Suppressor macrophage treated with lipopolysaccharide for 4 hours (primary cell): ENCODE data around the gene LRRC51.

Source experiments
- DNase-seq: peaks from one replicate; pipeline ENCODE4 v3.0.0-alpha.2; 2020

Gene LRRC51, protein sequence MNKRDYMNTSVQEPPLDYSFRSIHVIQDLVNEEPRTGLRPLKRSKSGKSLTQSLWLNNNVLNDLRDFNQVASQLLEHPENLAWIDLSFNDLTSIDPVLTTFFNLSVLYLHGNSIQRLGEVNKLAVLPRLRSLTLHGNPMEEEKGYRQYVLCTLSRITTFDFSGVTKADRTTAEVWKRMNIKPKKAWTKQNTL

DNA sequence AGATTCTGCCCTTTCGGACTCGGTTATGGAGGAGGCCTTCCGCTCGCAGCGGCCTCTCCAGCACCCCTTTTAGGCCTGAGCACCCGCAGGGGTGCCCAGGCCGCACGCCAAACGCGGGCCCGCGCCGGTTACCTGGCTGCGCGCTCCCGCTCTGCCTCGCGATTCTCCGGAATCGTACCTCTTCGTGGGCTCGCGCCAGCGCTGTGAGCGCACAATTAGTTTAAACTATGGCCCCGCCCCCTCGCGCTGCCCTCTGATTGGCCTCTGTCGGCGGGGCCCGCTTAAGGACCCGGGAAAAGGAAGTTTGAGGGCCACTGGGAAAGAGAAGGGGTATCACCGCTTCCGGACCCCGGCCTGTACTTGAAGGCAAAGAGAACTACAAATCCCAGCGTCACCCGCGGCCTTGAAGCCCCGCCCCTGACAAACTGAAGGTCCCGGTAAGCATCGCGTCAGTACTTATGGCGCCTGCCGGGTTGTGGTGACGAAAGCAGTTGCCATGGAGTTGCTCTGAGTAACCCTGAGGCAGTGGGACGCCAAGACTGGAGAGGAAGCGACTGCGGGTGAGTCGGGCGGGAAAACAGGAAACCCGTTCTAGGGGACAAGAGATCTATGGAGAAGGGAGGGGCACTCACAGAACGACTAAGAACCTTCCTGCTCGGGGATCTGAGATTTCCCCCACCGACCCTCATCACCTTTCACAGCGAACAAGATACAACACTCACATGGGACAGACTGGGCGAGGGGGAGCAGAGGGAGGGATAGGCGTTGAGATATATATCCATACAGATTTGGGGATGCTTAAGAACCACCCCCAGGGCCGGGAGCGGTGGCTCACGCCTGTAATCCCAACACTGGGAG is at the start of gene LRRC51, which contains the start of gene NUMA1:
Gene LRRC51 (plus strand): TSS at position 525 of the 858 bp plus-strand sequence. CDS start 8,234 bp downstream, outside the sequence.
Gene NUMA1 (minus strand): TSS at position 217 of the 858 bp plus-strand sequence. CDS start 44,599 bp downstream, outside the sequence.
- peak; percentile 100 for DNase-seq

DNA sequence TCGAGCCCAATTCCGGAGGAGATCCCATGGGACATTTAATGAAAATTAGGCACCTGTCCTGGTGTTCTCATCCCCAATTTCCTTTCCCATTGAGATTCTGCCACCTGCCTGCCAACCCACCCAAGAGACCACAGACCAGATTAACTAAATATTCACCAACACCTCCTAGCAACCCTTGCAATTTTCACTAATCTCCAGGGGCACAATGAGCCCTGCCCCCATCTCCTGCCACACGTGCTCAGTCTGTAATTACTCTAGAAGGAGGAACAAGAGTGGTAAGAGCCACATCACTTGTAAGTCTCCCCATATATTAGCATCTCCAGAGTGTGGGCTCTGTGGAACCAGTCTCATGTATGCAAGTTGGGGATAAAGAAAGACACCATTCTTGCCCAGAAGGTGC is 44.0 kb upstream of the LRRC51 start:
- DNase-seq = no peak

DNA sequence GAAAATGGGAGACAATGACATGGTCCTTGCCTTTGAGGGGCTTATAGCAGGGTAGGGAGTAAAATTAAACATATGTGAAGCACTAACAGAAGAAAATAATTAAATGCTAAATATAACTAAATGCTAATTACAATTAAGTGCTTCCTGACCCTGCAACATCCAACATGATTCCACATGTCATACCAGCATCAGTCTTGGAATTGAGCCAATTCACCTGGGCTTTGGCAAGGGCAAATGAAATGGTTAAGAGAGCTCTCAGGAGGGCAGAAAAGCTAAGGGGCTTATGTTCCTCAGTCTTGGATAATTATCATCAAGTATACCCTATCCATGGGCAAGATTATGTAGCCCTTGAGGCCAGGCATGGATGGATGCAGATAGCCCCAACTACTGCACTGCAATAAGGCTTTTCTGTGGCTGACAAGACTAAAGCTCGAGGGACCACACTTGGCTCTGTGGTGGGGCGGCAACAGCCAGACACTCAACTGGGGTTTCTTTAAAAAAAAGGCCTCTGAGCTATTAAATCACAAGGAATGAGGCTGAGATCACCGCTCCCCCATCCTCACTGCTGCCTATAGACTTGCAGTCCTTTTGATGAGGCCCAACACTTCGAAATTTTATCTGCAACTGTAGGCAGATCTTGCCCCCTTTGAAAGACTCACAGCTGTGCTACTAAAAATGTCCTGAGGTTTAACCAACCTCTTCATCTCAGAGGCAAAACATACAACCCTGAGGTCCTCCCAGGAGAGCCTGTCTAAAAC is 42.9 kb upstream of the LRRC51 start:
- no peak for DNase-seq

DNA sequence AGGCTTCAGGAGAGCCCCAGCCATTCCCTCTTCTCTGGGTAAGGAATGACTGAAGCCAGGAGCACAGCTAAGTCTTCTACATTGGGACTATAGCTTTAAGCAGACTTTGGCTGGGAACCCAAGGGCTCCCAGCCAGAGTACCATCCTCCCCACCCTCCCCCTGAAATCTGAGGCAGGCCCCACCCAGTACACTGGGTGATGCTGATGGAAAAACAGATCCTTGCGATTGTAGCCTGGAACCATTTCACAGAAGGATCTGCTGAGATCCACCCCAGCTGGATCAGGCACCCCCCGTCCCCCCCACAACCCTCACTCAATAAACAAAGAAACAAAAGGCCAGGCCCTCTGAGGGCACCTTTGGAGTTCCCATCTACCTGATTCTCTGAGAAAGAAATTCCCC is 42.2 kb upstream of the LRRC51 start:
- no peak for DNase-seq

DNA sequence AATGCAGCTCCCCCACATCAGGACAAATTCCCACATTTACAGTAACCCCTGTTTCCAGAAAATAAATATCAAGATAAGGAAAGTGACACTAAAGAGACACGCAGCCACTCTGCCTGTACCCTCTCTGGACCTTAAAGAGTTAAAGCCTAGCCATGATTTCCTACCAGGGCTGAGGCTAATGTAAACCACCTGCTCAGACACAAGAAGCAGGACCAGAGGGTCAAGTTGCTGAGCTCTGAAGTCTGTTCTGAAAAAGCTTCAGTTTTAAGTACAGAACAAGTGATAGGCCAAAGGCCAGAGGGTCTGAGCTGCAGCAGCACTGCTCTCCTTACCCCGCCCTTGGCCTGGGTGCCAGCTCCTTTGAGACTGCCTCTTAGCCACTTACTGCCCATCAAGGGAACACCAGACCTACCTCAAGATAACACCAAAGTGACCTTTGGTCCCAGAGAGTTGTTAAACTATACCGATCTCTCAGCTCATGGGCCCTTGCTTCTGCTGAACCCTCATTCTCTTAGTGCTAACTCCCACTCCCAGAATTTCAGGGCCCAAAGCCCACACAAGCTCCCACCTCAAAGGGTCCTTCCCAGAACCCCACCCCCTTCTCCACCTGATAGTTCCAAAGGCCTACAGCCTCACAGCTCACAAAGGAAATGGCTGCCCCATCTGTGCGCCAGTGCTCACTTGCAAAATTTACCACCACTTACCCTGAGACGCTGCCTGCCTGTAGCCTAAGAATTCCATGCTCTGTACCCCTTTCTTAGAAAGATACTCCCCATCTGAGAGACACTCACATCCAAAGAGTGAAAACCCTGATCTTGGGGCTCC is 41.4 kb upstream of the LRRC51 start:
- no peak for DNase-seq

DNA sequence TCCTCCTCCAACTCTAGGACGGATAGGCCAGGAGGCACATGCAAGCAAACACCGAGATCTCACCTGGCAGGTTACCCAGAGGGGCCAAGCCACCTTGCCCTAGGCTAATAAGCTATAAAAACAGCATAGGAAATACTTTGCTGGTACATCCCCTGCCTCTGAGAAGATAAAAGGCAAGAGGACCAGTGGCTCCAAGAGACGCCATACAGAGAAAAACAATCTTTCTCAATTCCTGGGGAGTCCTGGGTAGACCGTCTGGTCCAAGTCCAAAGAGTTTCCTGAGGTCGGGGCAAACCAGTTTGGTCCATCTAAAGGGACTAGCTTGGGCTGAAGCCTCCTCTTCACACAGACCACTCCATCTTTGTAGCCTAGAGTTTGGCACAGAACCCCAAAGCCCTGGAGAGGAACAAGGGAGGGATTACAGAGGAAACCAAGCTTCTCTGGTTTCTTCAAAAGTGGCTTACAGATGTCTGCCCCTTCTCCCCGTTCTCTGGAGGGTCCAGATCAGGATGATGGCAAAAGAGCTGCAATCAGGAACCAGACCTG is 40.7 kb upstream of the LRRC51 start:
- DNase-seq = no peak

DNA sequence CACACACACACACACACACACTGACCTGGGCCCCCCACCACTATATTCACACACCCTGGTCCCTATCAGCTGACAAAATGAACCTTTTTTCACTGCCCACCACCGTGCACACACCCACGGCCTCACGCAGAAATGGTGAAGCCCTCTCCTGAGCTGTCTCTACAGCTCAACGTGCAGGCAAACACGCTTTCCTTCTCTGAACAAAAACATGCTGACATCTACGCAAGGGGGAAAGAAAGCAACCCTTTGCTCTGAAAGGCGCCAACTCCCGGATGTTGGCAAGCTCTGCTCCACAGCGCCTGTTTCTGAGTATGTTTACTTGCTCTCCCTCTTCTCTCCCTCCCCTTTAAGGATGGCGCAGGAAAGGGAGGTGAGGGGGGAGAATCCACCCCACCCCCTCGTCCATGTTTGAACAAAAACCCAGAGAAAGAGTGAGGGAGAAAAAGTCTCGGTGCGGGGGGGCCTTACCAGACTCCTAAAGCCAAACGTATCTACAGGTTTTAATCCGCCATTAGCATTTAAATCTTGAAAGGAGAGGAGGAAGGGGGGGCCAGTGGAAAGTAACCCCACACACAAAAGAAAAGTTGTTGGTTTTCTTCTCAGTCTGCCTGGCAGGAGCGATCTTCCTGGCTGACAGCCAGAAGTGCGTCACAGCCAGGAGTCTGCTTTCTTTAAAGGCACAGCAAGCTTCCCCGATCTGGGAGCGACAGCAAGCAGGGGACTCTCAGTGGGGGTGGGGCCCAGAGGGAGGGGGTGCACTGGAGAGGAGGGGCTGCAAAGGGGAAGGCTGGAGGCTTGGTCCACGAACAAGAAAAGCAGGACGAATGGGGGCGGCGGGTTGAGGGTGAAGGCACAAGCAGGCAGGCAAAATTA is 39.9 kb upstream of the LRRC51 start:
- peak; percentile 82 for DNase-seq

DNA sequence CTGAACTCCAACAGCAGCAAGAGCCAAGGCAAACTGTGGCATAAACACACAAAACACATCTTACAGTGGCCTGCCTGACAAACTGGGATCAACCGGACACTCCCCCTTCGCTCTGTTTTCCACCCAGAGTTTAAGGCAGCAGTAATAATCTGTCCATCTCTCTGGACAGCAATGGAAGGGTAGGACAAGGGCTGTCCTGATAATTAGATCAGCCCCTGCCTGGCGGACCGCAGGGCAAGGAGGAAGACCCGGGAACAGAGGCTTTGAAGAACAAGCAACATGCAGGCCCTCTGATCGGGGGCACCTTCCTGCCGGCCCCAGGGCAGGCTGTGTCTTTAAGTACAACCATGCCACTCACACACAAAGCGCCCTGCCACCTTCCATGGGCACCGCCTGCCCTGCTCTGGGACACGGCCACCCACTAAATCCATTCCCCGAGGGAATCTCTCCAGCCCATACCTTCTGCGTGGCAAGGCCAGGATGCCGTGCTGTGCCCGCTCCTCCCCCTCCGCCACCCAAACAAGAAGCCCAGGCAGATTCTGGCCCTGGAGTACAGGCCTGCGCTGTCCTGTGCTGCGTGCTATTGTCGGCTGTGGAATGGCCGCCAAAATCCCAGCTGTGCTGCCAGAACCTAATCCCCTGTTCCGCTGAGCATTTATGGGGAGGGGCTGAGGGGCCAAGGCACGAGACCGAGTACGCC is 39.1 kb upstream of the LRRC51 start:
- peak; percentile 17 for DNase-seq

DNA sequence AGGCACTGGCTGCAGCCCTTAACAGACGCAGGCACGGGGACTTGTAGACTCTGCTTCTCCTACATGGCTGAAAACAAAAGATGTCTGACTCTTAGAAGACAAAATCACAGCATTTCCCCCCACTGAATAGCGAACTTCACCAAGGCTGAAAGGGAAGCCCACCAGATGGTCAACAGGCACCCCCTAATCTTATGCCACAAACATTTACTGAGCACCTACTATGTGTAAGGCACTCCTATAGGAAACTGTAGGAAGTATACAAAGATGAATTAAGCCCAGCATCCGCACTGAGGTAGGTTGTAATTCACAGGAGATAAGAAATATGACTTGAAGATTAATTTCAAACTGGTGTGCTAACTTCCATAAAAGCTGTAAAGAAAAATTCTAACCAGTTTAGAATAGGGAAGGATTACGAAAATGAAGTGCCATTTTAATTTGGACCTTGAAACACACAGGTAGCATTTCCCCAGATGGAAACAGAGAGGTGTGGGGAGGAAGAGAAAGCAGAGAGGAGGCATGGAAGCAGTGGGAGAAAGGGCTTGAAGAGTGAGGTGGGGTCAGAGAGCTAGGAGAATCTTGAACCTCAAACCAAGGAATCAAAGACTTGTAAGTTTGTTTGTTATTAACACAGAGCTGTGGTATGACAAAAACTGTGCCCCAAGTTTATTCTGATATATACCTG is 38.4 kb upstream of the LRRC51 start:
- DNase-seq = no peak

DNA sequence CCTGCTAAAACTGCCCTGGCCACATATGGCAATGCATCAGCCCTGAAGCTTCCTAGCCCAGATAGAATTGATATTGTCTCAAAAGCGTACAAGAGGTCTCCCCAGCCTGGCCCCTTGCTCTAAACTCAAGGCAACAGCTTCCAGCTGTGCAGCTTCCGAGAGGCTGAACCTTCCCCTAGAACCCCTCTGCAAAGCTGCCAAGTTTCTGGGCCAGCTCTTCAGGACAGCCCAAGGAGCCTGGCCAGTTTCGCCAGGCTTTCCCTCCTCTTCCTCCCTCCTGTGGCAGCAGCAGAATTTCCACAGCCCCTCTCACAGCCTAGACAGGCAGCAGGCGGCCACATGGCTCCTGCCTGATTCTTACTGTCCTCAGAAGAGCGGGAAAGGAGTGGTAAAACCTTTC is 34.8 kb upstream of the LRRC51 start:
- DNase-seq = no peak

DNA sequence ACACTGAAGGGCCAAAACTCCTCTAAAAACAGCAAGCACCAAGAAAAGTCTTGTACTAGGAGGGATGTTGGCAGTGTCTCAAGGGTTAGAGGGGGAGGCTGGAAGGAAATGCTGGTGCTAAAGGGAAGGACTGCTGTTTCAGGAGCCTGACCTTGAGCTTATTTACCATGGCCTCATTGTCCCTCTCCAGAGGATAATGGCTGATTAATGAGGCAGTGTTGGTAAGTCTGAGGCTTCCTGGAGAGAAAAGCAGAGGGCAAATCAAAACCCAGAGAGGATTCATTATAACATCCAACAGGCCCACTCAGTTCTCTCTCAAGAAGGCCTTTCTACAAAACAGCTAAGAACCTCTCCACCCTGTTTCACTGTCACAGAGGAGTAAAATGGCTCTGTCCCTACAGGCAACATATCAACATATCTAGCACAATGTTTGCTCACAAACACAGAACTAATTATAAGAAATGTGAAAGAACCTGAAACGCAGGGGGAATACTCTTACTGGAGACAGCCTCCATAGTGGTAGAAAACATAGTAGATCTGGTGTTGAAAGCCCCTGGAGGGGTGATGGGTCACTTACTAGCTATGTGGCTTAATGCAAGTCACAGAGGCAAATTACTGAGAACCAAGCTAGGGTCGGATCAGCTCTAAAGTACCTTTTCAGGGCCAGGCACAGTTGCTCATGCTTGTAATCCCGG is 31.7 kb upstream of the LRRC51 start:
- DNase-seq = no peak

DNA sequence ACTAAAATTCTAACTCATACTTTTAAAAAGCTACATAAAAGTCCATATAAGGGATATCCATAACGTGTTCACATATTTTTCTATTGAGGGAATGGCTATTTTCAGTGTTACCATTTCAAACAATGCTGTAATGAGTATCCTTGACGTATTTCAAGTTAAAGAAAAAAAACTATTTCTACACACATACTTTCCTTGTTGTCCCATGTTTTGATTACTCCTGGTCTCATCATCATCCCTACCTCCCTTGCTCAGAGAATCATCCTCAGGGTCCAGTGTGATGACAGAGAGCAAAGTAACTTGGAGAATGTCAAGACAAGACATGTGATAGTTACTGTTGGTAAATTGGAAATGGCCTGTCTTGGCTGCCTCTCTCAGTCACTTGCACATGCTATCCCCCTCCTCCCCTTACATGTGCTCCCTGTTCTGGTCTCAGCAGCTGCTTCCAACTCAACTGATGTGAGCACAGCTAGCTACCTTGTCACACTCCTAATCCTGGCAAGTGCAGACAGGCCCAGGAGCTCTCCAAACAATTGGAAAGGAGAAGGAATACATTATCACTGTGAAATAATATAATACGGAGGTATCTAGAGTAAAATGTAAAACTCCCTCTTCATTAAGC is 22.1 kb upstream of the LRRC51 start:
- DNase-seq = no peak

DNA sequence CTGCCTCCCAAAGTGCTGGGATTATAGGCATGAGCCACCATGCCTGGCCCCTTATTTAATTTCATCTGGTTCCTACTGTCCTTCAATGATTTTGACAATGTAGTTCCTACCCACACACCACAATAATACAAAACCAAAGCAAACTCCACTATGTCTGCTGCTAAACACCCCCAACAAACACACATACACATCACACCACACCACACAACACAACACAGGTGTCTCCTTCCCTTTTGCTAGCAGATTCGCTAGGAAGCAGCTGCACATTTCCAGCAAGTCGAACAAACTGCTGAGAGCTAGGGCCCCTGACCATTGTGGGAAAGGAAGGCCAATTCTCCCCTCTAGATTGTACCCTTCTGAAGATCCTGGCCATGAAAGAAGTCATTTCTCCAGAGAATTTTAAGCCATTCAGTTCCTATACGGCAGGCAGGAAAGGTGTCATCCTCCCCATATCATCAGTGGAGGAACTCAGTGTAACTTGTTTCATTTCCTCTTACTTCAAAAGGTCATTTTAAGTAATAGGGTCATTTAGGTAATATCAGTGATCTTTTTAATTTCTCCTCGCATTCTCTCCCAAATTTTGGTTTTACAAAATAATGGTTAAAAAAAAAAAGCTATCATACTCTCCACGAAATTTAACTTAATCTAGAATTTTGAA is 18.8 kb upstream of the LRRC51 start:
- no peak for DNase-seq

DNA sequence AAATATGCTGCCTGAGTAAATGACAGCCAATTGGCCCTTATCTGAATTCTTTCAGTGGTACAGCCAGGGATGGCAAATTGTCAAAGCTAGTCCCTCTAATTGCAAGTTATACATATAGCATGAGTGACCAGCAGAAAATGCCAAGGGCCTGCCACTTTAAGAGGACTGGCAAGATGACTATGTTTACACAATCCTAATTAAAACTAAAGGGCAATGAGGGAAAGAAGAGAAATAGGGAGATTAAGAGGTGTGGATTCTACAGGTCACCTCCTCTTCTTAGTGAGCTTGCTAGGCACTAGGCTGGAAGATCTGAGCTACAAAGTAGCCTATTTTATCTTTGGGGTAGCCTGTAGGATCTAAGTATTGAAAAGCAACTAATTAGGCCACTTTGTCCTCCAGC is 13.8 kb upstream of the LRRC51 start:
- DNase-seq = no peak

DNA sequence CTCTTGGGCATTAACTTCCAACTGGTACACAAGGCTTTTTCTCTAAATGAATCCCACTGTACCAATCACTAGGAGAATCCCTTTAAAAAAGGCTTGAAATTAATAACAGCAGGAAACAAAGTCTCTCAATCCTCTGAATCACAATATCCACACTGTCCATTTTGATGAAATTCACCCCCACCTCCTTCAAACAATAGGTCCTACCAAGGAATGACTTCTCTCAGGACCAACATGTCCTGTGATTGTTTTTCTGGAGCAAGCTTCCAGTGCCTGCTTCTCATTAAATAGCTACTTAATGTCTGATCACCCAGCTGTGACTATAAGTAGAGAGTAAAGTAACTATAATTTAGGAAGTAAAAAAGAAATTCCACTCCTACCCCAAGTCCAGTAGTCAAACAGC is 13.4 kb upstream of the LRRC51 start:
- no peak for DNase-seq

DNA sequence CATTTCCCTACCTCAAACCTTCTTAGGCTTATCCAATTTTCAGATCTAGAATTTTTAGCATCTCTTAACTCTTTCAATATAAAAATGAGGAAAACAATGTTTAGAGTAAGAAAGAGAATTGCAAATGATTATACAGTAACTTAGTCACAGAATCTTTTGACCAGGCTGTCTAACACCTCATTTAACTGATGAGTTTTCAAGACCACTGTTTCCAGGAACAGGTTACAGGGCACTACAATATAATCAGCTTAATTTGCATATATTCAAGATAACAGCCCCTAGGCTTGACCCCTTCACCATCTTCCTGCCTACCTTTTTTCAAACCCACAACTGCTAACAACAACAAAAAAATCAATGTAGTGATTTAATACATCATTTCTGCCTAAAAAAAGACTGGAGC is 13.0 kb upstream of the LRRC51 start:
- no peak for DNase-seq

DNA sequence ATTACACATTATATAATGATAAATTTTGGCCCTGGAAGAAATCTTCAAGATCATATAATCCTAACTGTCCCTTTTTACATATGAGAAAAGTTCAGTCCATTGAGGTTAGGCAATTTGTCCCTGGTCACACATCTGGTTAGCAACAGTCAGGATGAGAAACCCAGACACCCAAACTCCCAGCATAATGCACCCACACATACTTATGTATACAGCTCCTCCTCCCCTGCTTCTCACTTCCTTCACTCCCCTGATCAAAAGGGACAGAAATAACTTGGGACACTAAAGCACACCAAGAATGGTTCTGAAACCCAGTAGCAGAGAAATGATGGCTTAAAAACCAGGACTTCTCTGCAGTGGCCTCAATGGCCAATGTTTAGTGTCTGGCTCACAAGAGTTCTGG is 11.4 kb upstream of the LRRC51 start:
- peak; percentile 71 for DNase-seq

DNA sequence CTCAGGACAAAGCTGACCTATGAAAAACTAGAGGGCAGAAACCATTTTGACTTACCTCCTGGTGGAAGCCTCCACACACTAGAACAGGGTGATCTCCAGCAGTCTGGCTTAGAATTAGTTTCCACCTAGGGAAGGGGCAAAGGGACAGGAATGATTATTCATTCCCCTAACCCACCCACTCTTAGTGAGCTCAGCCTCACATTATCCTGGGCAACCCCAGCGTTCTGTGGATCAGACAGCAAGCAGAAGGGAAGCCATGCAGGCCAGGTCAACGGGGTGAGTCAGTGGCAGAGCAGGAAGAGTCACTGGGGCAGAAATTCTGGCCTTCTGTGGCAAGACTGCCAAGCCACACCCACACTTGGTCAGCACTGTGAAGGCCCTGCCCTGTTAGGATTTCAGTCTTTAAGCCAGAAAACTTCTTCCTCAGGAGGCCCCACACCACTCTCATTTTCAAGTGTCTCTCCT is 10.8 kb upstream of the LRRC51 start:
- peak; percentile 95 for DNase-seq
